ENCODE results near the gene PTPN2.
"Not testable (repeated sequence)": the region's sequence is repeated elsewhere in the genome, so short reads cannot be mapped to it uniquely, and the experiment has no call there.

Gene PTPN2

GRCh38 chr18:12820506-12820905, 63.5 kb downstream of the PTPN2 start:
- DNase-seq: no peak

DNA sequence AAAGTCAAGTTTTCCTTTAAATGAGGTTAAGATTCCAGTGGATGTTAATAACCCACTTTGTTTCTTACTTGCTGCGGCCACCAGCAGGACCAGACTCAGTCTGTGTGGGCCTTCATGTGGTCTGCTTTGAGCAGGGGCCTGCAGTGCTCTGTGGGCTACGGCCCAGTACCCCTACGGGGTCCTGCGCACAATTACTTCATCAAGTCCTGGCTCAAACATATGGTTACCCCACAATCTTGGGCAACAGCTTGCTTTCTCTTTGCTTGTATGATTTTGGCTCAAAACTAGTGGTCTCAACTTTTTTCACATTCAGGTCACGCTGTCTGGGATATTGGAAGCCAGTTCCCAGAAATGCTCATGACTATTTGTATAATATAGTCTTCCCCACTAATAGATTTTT, 64.2 kb downstream of the PTPN2 start:
- DNase-seq: no peak

GRCh38 chr18:12819322-12819721, 64.7 kb downstream of the PTPN2 start:
- no peak for DNase-seq

DNA sequence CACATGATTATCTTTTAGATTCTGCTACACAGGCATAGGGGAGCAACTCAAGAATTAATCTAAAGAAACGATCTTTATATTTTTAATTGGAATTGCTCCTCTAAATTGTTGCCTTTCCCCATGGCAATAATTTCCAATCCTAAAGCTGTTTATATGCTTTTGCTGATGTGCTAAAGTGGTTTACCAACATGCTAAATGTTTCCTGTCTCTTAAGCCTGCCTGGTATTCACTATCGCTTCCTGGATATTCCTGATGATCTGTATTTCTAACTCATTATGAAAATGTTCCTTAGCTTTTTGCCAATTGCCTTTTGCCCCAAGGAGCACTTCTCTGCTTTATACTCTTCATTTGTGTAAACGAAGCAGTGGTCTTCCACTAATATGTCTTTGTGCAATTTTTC, 65.8 kb downstream of the PTPN2 start:
- no peak for DNase-seq

DNA sequence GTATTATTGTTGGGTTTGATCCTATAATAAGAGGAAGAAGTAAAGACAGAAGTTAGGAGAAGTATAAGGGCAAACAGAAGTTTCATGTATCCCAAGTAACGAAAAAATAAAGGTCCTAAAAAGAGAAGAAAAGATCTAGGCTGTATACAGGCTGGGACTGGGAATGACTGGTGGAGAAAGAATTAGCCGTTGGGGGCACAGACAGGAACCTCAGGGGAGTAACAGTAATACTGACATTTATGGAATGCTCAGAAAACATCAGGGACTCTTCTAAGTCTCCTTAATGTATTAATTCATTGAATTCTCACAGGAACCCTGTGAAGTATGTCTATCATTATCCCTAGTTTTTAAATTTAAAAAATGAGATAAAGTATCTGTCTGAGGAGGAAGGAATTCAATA, 67.6 kb downstream of the PTPN2 start:
- no peak for DNase-seq

GRCh38 chr18:12811191-12811950, 72.7 kb downstream of the PTPN2 start:
- no peak for DNase-seq

GRCh38 chr18:12803069-12803936, 80.7 kb downstream of the PTPN2 start:
- DNase-seq: no peak

DNA sequence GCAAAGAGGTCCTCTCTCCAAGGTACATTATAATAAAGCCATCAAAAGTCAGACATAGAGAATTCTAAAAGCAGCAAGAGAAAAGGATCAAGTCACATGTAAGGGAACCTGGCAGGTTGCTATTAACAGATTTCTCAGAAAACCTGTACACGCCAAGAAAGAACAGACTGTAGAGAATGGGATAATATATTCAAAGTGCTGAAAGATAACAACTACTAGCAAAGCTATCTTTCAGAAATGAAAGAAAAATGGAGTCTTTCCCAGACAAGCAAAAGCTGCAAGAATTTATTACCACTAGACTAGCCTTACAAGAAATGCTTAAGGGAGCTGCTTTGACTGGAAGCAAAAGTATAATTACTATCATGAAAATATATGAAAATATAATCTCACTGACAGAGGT, 81.5 kb downstream of the PTPN2 start:
- DNase-seq: no peak

- no peak for DNase-seq
Measured at GRCh38 chr18:12796448-12796847, 87.6 kb downstream of the PTPN2 start.

GRCh38 chr18:12791610-12792009, 92.4 kb downstream of the PTPN2 start:
- no peak for DNase-seq

- no peak for DNase-seq
Measured at GRCh38 chr18:12786669-12787068, 97.4 kb downstream of the PTPN2 start.

- DNase-seq: no peak
Measured at GRCh38 chr18:12783524-12783923, 100.5 kb downstream of the PTPN2 start.

DNA sequence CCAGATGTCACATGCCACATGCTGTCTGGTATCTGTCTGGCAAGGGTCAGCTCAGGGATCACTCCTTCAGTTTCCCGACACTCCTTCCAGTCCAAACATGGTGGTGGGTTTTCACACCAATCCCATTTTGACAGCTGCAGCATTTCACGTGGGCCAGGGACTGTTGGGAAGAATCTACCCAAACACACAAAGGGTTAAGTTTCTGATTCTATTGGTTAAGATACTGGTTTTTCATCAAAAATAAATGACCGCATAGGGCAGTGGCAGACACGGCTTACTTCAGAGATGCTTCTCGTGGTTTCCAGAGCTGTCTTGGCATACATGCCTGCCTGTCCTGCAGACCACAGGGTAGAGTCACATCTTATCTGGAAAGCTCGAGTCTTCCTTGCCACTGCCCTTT, 101.5 kb downstream of the PTPN2 start:
- DNase-seq: no peak

DNA sequence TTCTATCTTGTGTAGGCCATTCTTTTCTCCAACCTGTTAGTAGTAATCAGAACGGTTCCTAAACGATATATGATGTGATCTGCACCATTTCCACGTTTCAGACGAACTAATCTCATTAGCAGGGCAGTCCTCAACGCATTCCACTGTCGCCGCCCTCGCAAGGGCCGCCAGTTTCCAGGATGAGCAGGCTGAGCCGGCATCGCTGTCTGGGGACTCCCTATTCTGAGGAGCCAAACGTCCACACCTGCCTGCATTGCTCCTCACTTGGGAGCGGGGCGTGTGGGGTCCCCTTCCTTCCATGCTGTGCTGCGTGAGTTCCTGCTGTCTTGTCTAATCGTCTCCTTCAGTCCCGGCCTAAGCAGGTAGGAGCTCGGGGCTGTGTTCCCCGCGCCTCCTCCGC, 104.6 kb downstream of the PTPN2 start:
- no peak for DNase-seq

DNA sequence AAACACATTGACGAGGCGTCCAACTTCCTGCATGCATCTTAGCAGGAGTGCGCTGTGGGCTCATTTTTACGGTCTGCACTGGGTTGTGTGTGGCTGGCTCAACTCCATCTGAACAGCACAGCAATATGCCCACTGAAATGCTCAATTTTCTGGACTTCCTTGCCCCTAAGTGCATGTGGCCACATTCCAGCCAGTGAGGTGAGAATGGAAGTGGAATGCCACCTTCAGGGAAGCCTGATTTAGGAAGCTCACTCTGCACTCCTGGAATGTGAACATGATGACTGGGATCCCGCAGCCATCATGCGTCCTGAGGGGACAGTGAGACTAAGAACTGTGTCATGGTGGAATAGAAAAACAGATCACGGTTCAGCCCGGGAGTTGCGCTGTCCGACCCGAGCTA, 105.0 kb downstream of the PTPN2 start:
- DNase-seq: no peak

GRCh38 chr18:12777500-12777944, 106.5 kb downstream of the PTPN2 start:
- no peak for DNase-seq

- no peak for DNase-seq
Measured at GRCh38 chr18:12776821-12777471, 107.1 kb downstream of the PTPN2 start.

DNA sequence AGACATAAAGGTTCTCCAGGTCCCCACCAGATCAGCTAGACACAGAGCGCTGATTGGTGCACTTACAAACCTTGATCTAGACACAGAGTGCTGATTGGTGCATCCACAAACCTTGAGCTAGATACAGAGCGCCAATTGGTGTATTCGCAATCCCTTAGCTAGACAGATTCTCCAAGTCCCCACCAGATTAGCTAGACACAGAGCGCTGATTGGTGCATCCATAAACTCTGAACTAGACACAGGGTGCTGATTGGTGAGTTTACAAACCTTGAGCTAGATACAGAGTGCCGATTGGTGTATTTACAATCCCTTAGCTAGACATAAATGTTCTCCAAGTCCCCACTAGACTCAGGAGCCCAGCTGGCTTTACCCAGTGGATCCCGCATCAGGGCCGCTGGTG, 107.6 kb downstream of the PTPN2 start:
- DNase-seq: not testable (repeated sequence)

DNA sequence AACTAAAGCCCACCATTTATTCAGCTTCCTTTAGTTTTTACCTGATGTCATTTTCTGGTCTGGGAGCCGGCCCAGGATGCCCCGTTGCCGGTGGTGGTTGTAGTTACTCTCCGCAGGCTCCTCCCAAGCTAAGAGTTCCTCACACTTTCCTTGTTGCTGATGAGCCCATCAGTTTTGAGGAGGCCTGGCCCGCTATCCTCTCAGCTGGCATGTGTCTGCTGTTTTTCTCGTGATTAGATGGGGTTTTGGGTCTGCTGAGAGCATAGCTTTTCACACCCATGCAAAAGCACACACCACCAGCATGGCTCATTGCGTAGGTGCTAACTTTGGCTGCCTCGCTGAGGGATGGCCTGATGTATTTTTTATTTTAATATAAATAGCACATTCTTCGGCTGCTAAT, 109.1 kb downstream of the PTPN2 start:
- DNase-seq: no peak

DNA sequence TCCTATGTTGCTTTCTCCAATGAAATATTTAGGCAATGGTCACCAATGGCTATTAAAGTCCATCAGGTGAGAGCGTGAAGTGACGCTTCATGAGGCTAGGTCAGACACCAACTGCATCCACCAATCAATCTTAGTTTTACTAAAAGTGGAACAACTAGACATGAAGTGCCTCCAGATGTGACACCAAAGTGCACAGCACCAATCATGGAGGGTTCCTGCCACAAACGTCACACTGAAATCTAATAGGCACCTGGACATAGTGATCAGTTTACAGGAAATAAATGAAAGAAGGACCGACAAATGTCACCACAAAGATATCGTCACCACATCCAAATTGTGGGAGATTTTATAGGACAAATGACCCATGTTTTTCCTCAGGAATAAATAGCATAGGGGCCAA, 110.7 kb downstream of the PTPN2 start:
- no peak for DNase-seq

- DNase-seq: no peak
Measured at GRCh38 chr18:12772111-12772510, 111.9 kb downstream of the PTPN2 start.

GRCh38 chr18:12770469-12771219, 113.4 kb downstream of the PTPN2 start:
- no peak for DNase-seq

All from NCI-H2227 treated with DMSO at 0.1 percent for 48 hours (cell line).